Measurements from ENCODE around the gene TOX2. TPM values are rescaled to one million over a fixed set of nuclear protein-coding genes. Genes with fewer than 3 reads are reported as not detected.

Gene TOX2
- total and polyA plus RNA-seq, 2 of the 8 experiments (the other 6 are each of a cell fraction or from before 2014, with no cell fraction given): 1.8 to 3.4 TPM

DNA sequence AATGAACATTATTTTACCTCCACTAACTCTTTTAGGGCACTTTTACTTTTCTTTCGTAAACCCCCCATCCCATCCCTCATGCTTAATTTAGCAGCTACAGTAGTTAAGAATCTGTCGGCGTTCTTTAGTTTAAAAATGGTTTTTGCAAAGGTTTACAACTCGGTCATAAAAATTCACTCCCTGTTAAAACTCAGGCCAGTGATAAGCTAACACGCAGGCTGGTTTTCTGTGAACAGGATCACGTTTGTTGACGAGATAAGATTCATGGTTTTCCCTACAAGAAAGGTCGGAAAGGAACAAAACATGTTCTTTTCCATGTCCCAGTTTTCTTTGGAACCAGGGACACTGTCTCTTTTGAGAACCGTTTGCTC is 101.1 kb downstream of the TOX2 start (continued):
- TF ChIP-seq, protein P1, sequence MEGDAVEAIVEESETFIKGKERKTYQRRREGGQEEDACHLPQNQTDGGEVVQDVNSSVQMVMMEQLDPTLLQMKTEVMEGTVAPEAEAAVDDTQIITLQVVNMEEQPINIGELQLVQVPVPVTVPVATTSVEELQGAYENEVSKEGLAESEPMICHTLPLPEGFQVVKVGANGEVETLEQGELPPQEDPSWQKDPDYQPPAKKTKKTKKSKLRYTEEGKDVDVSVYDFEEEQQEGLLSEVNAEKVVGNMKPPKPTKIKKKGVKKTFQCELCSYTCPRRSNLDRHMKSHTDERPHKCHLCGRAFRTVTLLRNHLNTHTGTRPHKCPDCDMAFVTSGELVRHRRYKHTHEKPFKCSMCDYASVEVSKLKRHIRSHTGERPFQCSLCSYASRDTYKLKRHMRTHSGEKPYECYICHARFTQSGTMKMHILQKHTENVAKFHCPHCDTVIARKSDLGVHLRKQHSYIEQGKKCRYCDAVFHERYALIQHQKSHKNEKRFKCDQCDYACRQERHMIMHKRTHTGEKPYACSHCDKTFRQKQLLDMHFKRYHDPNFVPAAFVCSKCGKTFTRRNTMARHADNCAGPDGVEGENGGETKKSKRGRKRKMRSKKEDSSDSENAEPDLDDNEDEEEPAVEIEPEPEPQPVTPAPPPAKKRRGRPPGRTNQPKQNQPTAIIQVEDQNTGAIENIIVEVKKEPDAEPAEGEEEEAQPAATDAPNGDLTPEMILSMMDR (IDR thresholded peaks at IDR 0.05; ENCODE audit: control extremely low read depth in 1 of 3, insufficient read depth in 1 of 3, low read depth in 1 of 3, low read length in 3 of 3): no peak
- no peak for TF ChIP-seq TAF7 (optimal IDR thresholded peaks at IDR 0.05; ENCODE audit: borderline replicate concordance, low read depth, low read length)
- no peak for TF ChIP-seq KDM4A (IDR thresholded peaks at IDR 0.05; ENCODE audit: low read depth, low read length, severe bottlenecking)
- TF ChIP-seq TEAD4 (IDR thresholded peaks at IDR 0.05; ENCODE audit: low read depth, low read length): no peak
- TF ChIP-seq SP2 (IDR thresholded peaks at IDR 0.05; ENCODE audit: low read length): no peak
- TF ChIP-seq CREB1 (IDR thresholded peaks at IDR 0.05): no peak
- TF ChIP-seq, protein P2, sequence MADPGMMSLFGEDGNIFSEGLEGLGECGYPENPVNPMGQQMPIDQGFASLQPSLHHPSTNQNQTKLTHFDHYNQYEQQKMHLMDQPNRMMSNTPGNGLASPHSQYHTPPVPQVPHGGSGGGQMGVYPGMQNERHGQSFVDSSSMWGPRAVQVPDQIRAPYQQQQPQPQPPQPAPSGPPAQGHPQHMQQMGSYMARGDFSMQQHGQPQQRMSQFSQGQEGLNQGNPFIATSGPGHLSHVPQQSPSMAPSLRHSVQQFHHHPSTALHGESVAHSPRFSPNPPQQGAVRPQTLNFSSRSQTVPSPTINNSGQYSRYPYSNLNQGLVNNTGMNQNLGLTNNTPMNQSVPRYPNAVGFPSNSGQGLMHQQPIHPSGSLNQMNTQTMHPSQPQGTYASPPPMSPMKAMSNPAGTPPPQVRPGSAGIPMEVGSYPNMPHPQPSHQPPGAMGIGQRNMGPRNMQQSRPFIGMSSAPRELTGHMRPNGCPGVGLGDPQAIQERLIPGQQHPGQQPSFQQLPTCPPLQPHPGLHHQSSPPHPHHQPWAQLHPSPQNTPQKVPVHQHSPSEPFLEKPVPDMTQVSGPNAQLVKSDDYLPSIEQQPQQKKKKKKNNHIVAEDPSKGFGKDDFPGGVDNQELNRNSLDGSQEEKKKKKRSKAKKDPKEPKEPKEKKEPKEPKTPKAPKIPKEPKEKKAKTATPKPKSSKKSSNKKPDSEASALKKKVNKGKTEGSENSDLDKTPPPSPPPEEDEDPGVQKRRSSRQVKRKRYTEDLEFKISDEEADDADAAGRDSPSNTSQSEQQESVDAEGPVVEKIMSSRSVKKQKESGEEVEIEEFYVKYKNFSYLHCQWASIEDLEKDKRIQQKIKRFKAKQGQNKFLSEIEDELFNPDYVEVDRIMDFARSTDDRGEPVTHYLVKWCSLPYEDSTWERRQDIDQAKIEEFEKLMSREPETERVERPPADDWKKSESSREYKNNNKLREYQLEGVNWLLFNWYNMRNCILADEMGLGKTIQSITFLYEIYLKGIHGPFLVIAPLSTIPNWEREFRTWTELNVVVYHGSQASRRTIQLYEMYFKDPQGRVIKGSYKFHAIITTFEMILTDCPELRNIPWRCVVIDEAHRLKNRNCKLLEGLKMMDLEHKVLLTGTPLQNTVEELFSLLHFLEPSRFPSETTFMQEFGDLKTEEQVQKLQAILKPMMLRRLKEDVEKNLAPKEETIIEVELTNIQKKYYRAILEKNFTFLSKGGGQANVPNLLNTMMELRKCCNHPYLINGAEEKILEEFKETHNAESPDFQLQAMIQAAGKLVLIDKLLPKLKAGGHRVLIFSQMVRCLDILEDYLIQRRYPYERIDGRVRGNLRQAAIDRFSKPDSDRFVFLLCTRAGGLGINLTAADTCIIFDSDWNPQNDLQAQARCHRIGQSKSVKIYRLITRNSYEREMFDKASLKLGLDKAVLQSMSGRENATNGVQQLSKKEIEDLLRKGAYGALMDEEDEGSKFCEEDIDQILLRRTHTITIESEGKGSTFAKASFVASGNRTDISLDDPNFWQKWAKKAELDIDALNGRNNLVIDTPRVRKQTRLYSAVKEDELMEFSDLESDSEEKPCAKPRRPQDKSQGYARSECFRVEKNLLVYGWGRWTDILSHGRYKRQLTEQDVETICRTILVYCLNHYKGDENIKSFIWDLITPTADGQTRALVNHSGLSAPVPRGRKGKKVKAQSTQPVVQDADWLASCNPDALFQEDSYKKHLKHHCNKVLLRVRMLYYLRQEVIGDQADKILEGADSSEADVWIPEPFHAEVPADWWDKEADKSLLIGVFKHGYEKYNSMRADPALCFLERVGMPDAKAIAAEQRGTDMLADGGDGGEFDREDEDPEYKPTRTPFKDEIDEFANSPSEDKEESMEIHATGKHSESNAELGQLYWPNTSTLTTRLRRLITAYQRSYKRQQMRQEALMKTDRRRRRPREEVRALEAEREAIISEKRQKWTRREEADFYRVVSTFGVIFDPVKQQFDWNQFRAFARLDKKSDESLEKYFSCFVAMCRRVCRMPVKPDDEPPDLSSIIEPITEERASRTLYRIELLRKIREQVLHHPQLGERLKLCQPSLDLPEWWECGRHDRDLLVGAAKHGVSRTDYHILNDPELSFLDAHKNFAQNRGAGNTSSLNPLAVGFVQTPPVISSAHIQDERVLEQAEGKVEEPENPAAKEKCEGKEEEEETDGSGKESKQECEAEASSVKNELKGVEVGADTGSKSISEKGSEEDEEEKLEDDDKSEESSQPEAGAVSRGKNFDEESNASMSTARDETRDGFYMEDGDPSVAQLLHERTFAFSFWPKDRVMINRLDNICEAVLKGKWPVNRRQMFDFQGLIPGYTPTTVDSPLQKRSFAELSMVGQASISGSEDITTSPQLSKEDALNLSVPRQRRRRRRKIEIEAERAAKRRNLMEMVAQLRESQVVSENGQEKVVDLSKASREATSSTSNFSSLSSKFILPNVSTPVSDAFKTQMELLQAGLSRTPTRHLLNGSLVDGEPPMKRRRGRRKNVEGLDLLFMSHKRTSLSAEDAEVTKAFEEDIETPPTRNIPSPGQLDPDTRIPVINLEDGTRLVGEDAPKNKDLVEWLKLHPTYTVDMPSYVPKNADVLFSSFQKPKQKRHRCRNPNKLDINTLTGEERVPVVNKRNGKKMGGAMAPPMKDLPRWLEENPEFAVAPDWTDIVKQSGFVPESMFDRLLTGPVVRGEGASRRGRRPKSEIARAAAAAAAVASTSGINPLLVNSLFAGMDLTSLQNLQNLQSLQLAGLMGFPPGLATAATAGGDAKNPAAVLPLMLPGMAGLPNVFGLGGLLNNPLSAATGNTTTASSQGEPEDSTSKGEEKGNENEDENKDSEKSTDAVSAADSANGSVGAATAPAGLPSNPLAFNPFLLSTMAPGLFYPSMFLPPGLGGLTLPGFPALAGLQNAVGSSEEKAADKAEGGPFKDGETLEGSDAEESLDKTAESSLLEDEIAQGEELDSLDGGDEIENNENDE (IDR thresholded peaks at IDR 0.05; ENCODE audit: insufficient replicate concordance, low read length): no peak
- TF ChIP-seq CEBPB (IDR thresholded peaks at IDR 0.05; ENCODE audit: low read depth, low read length): no peak
- no peak for TF ChIP-seq CBX8 (IDR thresholded peaks at IDR 0.05; ENCODE audit: borderline replicate concordance, low read depth, low read length)
- TF ChIP-seq CTBP2 (IDR thresholded peaks at IDR 0.05; ENCODE audit: borderline replicate concordance, insufficient read depth, insufficient read length, low read length): no peak

Measured in H1 (cell line).